LHCN-M2 (cell line): ENCODE measurements around the gene GNB3. TPM values are rescaled to one million over a fixed set of nuclear protein-coding genes. Genes with fewer than 3 reads are reported as not detected.
A peak's percentile ranks its signal among the peaks of the same experiment; 100 is the strongest.
"Not testable (repeated sequence)": the region's sequence is repeated elsewhere in the genome, so short reads cannot be mapped to it uniquely, and the experiment has no call there.

Experiments
- DNase-seq: peaks from one replicate; pipeline ENCODE4 v3.0.0-alpha.2; 2012; ENCODE audit warnings: low read depth
- total RNA-seq: library from RNA; depleted of rRNA; stranded (reverse); fragments of >200 nt; gene quantifications from 2 replicates; pipeline ENCODE4 v1.2.3, GENCODE V29; 2014; rRNA removed

The GNB3 gene
- total RNA-seq, 1 experiment from 2014 or later: 2.8 TPM

GRCh38 chr12:6874015-6874368 is 33.3 kb downstream of the GNB3 start:
- not testable (repeated sequence) for DNase-seq

DNA sequence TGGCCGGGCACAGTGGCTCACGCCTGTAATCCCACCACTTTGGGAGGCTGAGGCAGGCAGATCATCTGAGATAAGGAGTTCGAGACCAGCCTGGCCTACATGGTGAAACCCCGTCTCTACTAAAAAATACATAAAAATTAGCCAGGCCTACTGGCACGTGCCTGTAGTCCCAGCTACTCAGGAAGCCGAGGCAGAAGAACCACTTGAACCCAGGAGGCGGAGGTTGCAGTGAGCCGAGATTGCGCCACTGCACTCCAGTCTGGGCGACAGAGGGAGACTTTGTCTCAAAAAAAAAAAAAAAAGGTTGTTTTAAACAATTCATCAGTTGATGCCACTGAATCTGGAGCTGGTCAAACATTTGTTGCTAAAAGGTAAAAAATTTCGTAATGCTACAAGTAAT is 39.1 kb downstream of the GNB3 start:
- not testable (repeated sequence) for DNase-seq

- no peak for DNase-seq
Measured at GRCh38 chr12:6883252-6883651, 42.5 kb downstream of the GNB3 start.

- no peak for DNase-seq
Measured at GRCh38 chr12:6883683-6884082, 43.0 kb downstream of the GNB3 start.

- no peak for DNase-seq
Measured at GRCh38 chr12:6884539-6884938, 43.8 kb downstream of the GNB3 start.

- DNase-seq: not testable (repeated sequence)
Measured at GRCh38 chr12:6886206-6886999, 45.7 kb downstream of the GNB3 start.

DNA sequence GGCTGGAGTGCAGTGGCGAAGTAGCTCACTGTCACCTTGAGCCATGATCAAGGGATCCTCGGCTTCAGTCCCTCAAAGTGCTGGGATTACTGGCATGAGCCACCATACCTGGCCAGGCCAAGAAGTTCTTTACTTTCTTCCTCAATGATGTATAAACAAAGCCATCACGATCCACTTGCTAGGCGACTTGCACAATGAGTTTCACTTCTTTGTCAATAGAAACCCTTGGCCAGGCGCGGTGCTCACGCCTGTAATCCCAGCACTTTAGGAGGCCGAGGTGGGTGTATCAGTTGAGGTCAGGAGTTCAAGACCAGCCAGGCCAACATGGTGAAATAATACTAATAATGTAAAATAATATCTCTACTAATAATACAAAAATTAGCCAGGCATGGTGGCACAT is 46.7 kb downstream of the GNB3 start:
- DNase-seq: no peak

DNA sequence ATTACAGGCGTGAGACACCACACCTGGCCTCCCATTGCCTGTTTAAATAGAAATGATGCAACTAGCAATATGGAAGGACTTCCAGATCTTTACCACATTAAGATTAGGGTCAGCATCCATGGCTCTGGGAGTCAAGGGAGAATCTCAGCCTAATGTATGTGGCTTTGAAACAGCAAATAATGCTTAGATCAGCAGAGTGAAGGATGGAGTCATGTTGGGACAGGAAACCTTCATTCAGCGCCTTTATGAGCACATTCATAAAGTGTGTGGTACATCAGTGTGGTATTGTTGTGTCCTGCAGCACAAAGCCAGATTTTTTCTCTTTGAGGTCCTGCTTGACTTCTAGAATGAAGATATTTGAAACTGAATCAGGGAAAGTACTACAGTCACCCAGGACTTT is 47.6 kb downstream of the GNB3 start:
- DNase-seq: no peak

DNA sequence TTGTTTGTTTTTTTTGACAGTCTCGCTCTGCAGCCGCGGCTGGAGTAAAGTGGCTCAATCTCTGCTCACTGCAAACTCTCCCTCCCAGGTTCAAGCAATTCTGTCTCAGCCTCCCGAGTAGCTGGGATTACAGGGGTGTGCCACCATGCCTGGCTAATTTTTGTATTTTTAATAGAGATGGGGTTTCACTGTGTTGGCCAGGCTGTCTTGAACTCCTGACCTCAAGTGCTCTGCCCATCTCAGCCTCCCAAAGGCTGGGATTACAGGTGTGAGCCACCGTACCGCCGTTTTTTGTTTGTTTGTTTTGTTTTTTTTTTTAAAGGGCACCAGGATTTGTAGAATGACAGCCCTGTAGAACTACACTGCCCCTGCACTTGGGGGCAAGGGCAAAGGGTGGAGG is 48.1 kb downstream of the GNB3 start:
- DNase-seq: not testable (repeated sequence)

DNA sequence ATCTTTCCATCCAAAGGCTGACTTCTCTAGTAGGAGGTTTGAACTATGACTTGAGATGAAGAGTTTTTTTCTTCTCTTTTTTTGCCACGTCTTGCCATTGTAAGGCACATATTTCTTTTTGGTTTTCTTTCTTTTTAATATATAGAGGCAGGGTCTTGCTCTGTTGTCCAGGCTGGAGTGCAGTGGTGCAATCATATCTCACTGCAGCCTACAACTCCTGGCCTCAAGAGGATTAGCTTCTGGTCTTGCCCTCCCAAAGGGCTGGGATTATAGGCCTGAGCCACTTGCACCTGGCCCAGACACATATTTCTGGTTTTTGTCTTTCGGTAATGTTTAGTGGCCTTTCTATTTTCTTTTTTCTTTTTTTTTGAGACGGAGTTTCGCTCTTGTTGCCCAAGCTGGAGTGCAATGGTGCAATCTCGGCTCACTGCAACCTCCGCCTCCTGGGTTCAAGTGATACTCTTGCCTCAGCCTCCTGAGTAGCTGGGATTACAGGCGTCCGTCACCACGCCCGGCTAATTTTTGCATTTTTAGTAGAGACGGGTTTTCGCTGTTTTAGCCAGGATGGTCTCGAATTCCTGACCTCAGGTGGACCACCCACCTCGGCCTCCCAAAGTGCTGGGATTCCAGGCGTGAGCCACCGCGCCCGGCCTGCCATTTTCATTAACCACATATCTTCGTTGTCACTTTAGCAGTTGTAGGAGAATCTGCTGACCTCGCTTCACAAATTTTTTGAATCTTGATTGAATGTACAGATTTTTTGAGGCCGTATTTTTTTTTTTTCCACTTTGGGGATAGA is 49.2 kb downstream of the GNB3 start:
- not testable (repeated sequence) for DNase-seq

GRCh38 chr12:6890789-6891645 is 50.3 kb downstream of the GNB3 start:
- DNase-seq: peak; percentile 94

GRCh38 chr12:6891646-6892001 is 50.9 kb downstream of the GNB3 start:
- no peak for DNase-seq

DNA sequence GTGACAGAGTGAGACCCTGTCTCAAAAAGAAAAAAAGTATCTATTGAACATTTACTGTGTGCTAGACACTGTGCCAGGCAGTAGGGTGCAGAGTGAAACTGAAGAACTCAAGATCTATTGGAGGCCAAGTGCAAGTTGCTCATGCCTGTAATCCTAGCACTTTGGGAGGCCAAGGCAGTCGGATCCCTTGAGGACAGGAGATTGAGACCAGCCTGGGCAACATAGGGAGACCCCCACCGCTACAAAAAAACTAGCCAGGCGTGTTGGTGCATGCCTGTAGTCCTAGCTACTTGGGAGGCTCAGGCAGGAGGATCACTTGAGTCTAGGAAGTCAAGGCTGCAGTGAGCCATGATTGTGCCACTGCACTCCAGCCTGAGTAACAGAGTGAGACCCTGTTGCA is 52.0 kb downstream of the GNB3 start:
- DNase-seq: not testable (repeated sequence)

DNA sequence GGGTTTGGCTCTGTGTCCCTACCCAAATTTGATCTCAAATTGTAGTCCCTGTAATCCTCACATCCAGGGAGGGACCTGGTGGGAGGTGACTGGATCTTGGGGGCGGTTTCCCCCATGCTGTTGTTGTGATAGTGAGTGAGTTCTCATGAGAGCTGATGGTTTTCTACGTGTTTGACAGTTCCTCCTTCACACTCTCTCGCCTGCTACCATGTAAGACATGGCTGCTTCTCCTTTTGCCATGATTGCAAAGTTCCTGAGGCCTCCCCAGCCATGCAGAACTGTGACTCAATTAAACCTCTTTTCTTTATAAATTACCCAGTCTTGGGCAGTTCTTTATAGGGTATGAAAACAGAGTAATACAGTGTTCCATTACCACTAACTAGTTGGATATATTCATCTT is 53.6 kb downstream of the GNB3 start:
- no peak for DNase-seq

Other genes with a start within 250 kb of the GNB3 start
- 200 and 240 TPM in 2 replicates for gene CHD4, start 233.5 kb upstream of the GNB3 start, total RNA-seq
- not detected in 2 replicates for gene LPAR5, start 205.0 kb upstream of the GNB3 start, total RNA-seq
- 0.32 TPM in 1 of 2 replicates, not detected in the other for gene ACRBP, start 193.5 kb upstream of the GNB3 start, total RNA-seq
- 26.3 and 40.8 TPM in 2 replicates for gene ING4, start 177.8 kb upstream of the GNB3 start, total RNA-seq
- gene ZNF384, start 151.6 kb upstream of the GNB3 start, total RNA-seq: 28.4 and 30.8 TPM in 2 replicates
- 0.34 TPM in 1 of 2 replicates, not detected in the other for gene PIANP, start 140.1 kb upstream of the GNB3 start, total RNA-seq
- 111 and 130 TPM in 2 replicates for gene COPS7A, start 116.9 kb upstream of the GNB3 start, total RNA-seq
- gene MLF2, start 87.8 kb upstream of the GNB3 start, total RNA-seq: 304 and 308 TPM in 2 replicates
- gene PTMS, start 74.6 kb upstream of the GNB3 start, total RNA-seq: 244 and 318 TPM in 2 replicates
- gene LAG3, start 68.4 kb upstream of the GNB3 start, total RNA-seq: 0.23 and 0.45 TPM in 2 replicates
- gene CD4, start 51.4 kb upstream of the GNB3 start, total RNA-seq: 0.92 TPM in 1 of 2 replicates, not detected in the other
- gene GPR162, start 19.1 kb upstream of the GNB3 start, total RNA-seq: 2.0 TPM in 2 replicates
- gene P3H3, start 12.5 kb upstream of the GNB3 start, total RNA-seq: 47.6 and 58.4 TPM in 2 replicates
- 101 and 120 TPM in 2 replicates for gene CDCA3, start 10.4 kb downstream of the GNB3 start, total RNA-seq
- 119 and 127 TPM in 2 replicates for gene USP5, start 11.2 kb downstream of the GNB3 start, total RNA-seq
- gene TPI1, start 26.6 kb downstream of the GNB3 start, total RNA-seq: 2,020 and 2,623 TPM in 2 replicates
- 9.6 and 13.0 TPM in 2 replicates for gene SPSB2, start 32.4 kb downstream of the GNB3 start, total RNA-seq
- 4.0 and 5.3 TPM in 2 replicates for gene LRRC23, start 63.9 kb downstream of the GNB3 start, total RNA-seq
- 22.7 and 26.3 TPM in 2 replicates for gene ENO2, start 73.7 kb downstream of the GNB3 start, total RNA-seq
- 15.4 and 20.0 TPM in 2 replicates for gene ATN1, start 87.0 kb downstream of the GNB3 start, total RNA-seq
- gene RNU7-1, start 102.9 kb downstream of the GNB3 start, total RNA-seq: not detected in 2 replicates
- 185 and 223 TPM in 2 replicates for gene C12orf57, start 103.1 kb downstream of the GNB3 start, total RNA-seq
- gene PTPN6, start 110.4 kb downstream of the GNB3 start, total RNA-seq: not detected in 2 replicates
- 302 and 330 TPM in 2 replicates for gene PHB2, start 129.7 kb downstream of the GNB3 start, total RNA-seq
- gene EMG1, start 130.0 kb downstream of the GNB3 start, total RNA-seq: 39.1 and 61.7 TPM in 2 replicates
- gene LPCAT3, start 177.6 kb downstream of the GNB3 start, total RNA-seq: 14.6 and 20.4 TPM in 2 replicates
- gene C1S, start 219.8 kb downstream of the GNB3 start, total RNA-seq: 14.8 and 26.9 TPM in 2 replicates